ENCODE measurements around the gene DYRK1B. TPM values are rescaled to one million over a fixed set of nuclear protein-coding genes. Genes with fewer than 3 reads are reported as not detected.

Gene DYRK1B
- total RNA-seq, 1 donor from 2014 or later: 25.1 TPM

DNA sequence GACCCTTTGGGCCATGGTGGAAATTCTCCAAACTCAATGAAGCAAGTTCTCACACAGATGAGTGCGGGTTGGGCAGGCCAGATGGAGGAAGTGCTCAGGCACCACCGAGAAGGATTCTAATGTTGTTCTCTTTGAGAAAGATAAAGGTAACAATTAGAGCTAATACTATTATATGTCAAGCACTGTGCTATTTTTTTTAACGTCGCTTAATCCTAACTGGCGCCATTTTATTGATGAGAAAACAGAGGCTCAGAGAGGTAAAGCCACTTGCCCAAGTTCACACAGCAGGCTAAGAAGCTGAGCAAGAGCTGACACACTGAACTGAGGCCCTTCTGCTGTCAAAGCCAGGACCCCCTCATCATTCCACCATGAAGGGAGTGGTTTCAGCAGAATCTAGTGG lies 11.2 kb upstream of the DYRK1B start:
- H3K9me3 ChIP-seq (ENCODE audit: control insufficient read depth in 3 of 3, low read length in 3 of 3): no peaks in the 10 kb centered on the region
- H3K27me3 ChIP-seq (ENCODE audit: control insufficient read depth in 3 of 3, insufficient read depth in 3 of 3, low read length in 3 of 3): no peaks in the 10 kb centered on the region
- H3K27ac ChIP-seq (ENCODE audit: low read depth, low read length): peak overlapping the region; percentile 92
- peak overlapping the region; percentile 90 to 94 (median 90) for H3K4me3 ChIP-seq (ENCODE audit: low read length in 3 of 3)
- H3K4me1 ChIP-seq (ENCODE audit: control insufficient read depth in 3 of 3, insufficient read depth in 3 of 3, low read length in 3 of 3): peaks cover 36 to 56% (median 42%) of the 10 kb centered on the region in 3 donors
- peak overlapping the region; percentile 92 to 95 (median 94) for H3K9ac ChIP-seq (ENCODE audit: low read depth in 1 of 3, low read length in 3 of 3)
- H3K36me3 ChIP-seq (ENCODE audit: control insufficient read depth in 3 of 3, insufficient read depth in 3 of 3, low read length in 3 of 3): peaks cover 0 to under 1% (median under 1%) of the 10 kb centered on the region in 3 donors

DNA sequence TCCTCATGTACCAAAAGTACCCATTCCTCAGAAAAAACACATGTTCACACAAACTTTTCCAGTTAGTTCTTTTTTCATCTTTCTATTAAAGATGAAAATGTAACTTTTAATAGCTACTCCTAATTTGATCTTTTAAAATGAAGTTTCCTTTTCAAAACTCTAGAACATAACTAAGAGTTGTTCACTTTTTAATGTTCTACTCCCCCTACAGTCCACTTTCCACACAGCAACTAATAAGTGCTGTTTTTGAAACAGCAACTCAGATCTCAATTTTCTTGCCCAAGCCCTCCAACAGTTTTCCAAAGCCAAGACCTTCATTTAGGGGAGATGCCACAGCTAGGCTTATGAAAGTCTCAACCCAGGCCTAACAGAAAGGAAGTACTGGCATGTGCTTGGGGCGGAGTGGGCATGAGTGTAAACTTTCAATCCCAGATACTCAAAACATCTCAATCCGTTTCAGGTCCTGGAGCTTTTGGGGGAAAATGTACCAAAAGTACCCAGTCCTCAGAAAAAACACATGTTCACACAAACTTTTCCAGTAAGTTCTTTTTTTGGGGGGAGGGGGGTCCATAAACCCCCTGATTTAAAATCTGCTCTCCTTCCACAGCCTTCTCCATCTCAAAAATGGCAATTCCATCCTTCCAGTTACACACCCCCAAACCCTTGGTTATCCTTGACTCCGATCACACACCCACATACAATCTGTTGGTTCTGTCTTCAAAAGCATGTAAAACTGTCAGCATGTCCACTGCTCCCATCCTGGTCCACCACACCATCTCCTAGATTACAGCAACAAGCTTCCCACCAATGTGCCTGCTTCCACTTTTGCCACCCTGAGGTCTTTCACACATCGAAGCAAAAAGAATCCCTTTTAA lies 10.2 kb upstream of the DYRK1B start:
- Histone ChIP-seq H3K27ac (ENCODE audit: low read depth, low read length) (peak overlapping the region; percentile 92), H3K27me3 (ENCODE audit: control insufficient read depth in 3 of 3, insufficient read depth in 3 of 3, low read length in 3 of 3) (no peaks in the 10 kb centered on the region), H3K4me3 (ENCODE audit: low read length in 3 of 3) (peak overlapping the region in 1 of 3 donors; percentile 90), H3K36me3 (ENCODE audit: control insufficient read depth in 3 of 3, insufficient read depth in 3 of 3, low read length in 3 of 3) (peaks cover 9 to 11% (median 10%) of the 10 kb centered on the region in 3 donors), H3K4me1 (ENCODE audit: control insufficient read depth in 3 of 3, insufficient read depth in 3 of 3, low read length in 3 of 3) (peaks cover 40 to 64% (median 48%) of the 10 kb centered on the region in 3 donors), H3K9ac (ENCODE audit: low read depth in 1 of 3, low read length in 3 of 3) (peak overlapping the region in 2 of 3 donors; percentile 4 to 92), H3K9me3 (ENCODE audit: control insufficient read depth in 3 of 3, low read length in 3 of 3) (no peaks in the 10 kb centered on the region)

DNA sequence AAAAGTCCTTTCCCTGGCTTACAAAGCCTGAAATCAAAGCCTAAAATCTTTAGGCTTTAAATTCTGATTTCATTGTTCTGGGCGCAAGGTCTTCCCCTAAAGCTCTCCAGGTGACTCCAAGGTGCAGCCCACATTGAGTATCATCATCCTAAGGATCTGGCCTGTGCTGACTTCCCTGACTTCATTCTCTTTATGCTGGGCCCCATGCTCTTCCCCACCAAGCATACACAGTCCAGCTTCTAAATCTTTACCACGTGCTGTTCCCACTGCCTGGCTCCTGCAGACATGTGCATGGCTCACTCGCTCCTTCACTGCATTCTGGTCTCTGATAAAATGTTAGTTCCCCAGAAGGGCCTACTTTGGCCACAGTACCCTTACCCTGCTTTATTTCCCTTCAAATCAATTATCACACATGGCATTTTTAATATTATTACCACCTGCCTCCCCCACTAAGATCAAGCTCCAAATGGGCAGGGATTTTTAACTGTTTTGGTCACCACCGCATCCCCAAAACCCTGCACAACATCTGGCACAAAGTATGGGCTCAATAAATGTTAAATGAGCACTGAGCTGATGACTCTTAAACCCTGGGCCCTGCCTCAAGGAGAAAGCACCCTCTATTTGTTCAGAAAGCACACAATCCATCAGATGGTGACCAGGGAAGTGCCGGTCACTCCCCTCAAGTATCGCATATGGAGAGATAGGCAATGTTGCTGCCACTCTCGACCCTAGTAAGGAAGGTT lies 8.9 kb upstream of the DYRK1B start:
- Histone ChIP-seq H3K27me3 (ENCODE audit: control insufficient read depth in 3 of 3, insufficient read depth in 3 of 3, low read length in 3 of 3) (no peaks in the 10 kb centered on the region), H3K36me3 (ENCODE audit: control insufficient read depth in 3 of 3, insufficient read depth in 3 of 3, low read length in 3 of 3) (peaks cover 18 to 21% (median 21%) of the 10 kb centered on the region in 3 donors)

DNA sequence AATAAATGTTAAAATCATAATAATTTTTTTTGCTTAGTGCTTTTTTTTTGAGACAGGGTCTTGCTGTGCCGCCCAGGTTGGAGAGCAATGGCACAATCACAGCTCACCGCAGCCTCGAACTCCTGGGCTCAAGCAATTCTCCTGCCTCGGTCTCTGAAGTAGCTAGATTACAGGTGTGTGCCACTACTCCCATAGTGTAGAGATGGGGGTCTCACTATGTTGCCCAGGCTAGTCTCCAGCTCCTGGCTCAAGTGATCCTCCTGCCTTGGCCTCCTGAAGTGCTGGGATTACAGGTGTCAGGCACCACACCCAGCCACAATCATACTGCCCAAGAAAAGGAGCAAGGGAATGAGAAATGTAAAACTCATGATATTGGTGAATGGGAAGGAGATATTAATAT lies 7.1 kb upstream of the DYRK1B start:
- H3K9me3 ChIP-seq (ENCODE audit: control insufficient read depth in 3 of 3, low read length in 3 of 3): no peaks in the 10 kb centered on the region
- H3K27me3 ChIP-seq (ENCODE audit: control insufficient read depth in 3 of 3, insufficient read depth in 3 of 3, low read length in 3 of 3): no peaks in the 10 kb centered on the region
- H3K4me3 ChIP-seq (ENCODE audit: low read length in 3 of 3): no peak overlapping the region
- peaks cover 35 to 37% (median 37%) of the 10 kb centered on the region in 3 donors for H3K36me3 ChIP-seq (ENCODE audit: control insufficient read depth in 3 of 3, insufficient read depth in 3 of 3, low read length in 3 of 3)
- H3K4me1 ChIP-seq (ENCODE audit: control insufficient read depth in 3 of 3, insufficient read depth in 3 of 3, low read length in 3 of 3): peaks cover 31 to 55% (median 40%) of the 10 kb centered on the region in 3 donors
- peak overlapping the region in 1 of 3 donors; percentile 57 for H3K9ac ChIP-seq (ENCODE audit: low read depth in 1 of 3, low read length in 3 of 3)
- H3K27ac ChIP-seq (ENCODE audit: low read depth, low read length): peak overlapping the region; percentile 79

More for the DNA sequence above, 8.9 kb upstream of the DYRK1B start:
- H3K9ac ChIP-seq (ENCODE audit: low read depth in 1 of 3, low read length in 3 of 3): peak overlapping the region in 2 of 3 donors; percentile 63 to 69
- peaks cover 40 to 64% (median 48%) of the 10 kb centered on the region in 3 donors for H3K4me1 ChIP-seq (ENCODE audit: control insufficient read depth in 3 of 3, insufficient read depth in 3 of 3, low read length in 3 of 3)
- no peaks in the 10 kb centered on the region for H3K9me3 ChIP-seq (ENCODE audit: control insufficient read depth in 3 of 3, low read length in 3 of 3)
- H3K4me3 ChIP-seq (ENCODE audit: low read length in 3 of 3): peak overlapping the region in 2 of 3 donors; percentile 63 to 73
- peak overlapping the region; percentile 79 for H3K27ac ChIP-seq (ENCODE audit: low read depth, low read length)

DNA sequence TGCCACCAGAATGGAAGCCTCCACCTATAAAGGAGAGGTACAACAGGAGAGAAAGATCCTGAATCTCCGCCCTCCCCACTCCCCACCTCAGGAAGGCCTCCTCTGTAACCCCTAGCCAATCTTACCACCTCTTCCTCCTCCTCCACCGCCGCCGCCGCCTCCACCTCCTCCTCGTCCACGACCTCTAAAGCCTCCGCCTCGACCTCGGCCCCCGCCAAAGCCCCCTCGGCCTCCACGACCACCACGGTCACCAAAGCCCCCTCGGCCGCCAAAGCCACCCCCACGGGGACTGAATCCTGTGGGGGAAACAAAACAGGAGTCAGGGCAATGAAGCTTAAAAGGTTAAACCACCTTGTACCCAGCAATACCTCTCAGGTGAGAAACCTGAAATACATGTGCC lies 6.5 kb upstream of the DYRK1B start:
- no peak overlapping the region for H3K27ac ChIP-seq (ENCODE audit: low read depth, low read length)
- no peaks in the 10 kb centered on the region for H3K27me3 ChIP-seq (ENCODE audit: control insufficient read depth in 3 of 3, insufficient read depth in 3 of 3, low read length in 3 of 3)
- H3K4me3 ChIP-seq (ENCODE audit: low read length in 3 of 3): no peak overlapping the region
- H3K36me3 ChIP-seq (ENCODE audit: control insufficient read depth in 3 of 3, insufficient read depth in 3 of 3, low read length in 3 of 3): peaks cover 36 to 41% (median 41%) of the 10 kb centered on the region in 3 donors
- H3K4me1 ChIP-seq (ENCODE audit: control insufficient read depth in 3 of 3, insufficient read depth in 3 of 3, low read length in 3 of 3): peaks cover 28 to 51% (median 36%) of the 10 kb centered on the region in 3 donors
- peak overlapping the region in 1 of 3 donors; percentile 16 for H3K9ac ChIP-seq (ENCODE audit: low read depth in 1 of 3, low read length in 3 of 3)
- no peaks in the 10 kb centered on the region for H3K9me3 ChIP-seq (ENCODE audit: control insufficient read depth in 3 of 3, low read length in 3 of 3)

DNA sequence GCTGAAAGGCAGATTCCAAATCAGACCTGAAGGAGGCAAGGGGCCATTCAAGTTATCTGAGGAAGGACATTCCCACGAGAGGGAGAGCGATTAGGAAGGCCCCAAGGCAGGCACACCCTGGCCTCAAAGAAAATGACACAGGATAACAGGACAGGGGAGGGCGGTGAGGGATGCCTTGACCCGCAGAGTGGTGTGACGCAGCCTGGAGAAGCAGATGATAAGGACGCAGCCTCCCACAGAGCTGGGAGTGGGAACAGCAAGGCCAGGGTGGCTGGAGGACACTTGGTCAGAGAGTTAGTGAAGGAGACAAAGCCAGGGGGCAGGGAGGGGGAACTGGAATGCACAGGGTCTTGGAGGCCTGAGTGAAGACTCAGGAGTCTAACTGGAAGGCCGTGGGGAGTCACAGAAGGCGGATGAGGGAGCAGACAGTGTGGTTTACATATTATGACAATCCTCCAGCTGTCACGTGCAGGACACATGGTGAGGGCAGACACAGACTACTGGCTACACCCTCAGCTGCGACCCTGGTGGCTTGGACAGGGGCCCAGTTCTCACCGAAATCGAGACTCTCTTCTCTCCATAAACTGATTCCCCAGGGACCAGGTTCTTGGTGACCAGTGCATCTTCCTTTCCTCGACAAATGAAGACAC lies 5.8 kb upstream of the DYRK1B start:
- Histone ChIP-seq H3K4me1 (ENCODE audit: control insufficient read depth in 3 of 3, insufficient read depth in 3 of 3, low read length in 3 of 3) (peaks cover 21 to 45% (median 29%) of the 10 kb centered on the region in 3 donors), H3K36me3 (ENCODE audit: control insufficient read depth in 3 of 3, insufficient read depth in 3 of 3, low read length in 3 of 3) (peaks cover 40 to 48% (median 46%) of the 10 kb centered on the region in 3 donors), H3K9me3 (ENCODE audit: control insufficient read depth in 3 of 3, low read length in 3 of 3) (no peaks in the 10 kb centered on the region), H3K27me3 (ENCODE audit: control insufficient read depth in 3 of 3, insufficient read depth in 3 of 3, low read length in 3 of 3) (no peaks in the 10 kb centered on the region), H3K27ac (ENCODE audit: low read depth, low read length) (no peak overlapping the region), H3K4me3 (ENCODE audit: low read length in 3 of 3) (no peak overlapping the region), H3K9ac (ENCODE audit: low read depth in 1 of 3, low read length in 3 of 3) (peak overlapping the region in 2 of 3 donors; percentile 54 to 60)

DNA sequence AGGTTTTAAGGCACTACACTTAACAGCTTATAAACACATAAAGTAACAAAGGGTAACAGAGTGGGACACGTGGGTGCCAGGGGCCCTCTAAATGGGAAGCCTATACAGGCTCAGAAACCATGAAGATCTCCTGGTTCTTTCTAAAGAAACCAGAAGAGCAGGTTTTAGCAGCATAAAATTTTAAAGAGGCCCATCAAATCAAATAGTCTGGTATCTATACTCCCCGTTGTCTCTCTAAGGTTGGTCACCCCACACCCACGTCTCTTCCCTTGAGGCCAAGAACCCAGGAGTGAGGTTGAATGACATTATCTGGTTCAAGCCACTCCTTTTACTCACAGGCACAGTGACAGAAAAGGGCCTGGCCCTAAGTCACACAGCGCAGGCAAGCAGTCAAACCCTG lies 4.6 kb upstream of the DYRK1B start:
- H3K9me3 ChIP-seq (ENCODE audit: control insufficient read depth in 3 of 3, low read length in 3 of 3): no peaks in the 10 kb centered on the region
- H3K4me3 ChIP-seq (ENCODE audit: low read length in 3 of 3): no peak overlapping the region
- H3K9ac ChIP-seq (ENCODE audit: low read depth in 1 of 3, low read length in 3 of 3): no peak overlapping the region
- peaks cover 46 to 53% (median 48%) of the 10 kb centered on the region in 3 donors for H3K36me3 ChIP-seq (ENCODE audit: control insufficient read depth in 3 of 3, insufficient read depth in 3 of 3, low read length in 3 of 3)
- peaks cover 20 to 41% (median 24%) of the 10 kb centered on the region in 3 donors for H3K4me1 ChIP-seq (ENCODE audit: control insufficient read depth in 3 of 3, insufficient read depth in 3 of 3, low read length in 3 of 3)
- H3K27ac ChIP-seq (ENCODE audit: low read depth, low read length): no peak overlapping the region
- H3K27me3 ChIP-seq (ENCODE audit: control insufficient read depth in 3 of 3, insufficient read depth in 3 of 3, low read length in 3 of 3): no peaks in the 10 kb centered on the region

DNA sequence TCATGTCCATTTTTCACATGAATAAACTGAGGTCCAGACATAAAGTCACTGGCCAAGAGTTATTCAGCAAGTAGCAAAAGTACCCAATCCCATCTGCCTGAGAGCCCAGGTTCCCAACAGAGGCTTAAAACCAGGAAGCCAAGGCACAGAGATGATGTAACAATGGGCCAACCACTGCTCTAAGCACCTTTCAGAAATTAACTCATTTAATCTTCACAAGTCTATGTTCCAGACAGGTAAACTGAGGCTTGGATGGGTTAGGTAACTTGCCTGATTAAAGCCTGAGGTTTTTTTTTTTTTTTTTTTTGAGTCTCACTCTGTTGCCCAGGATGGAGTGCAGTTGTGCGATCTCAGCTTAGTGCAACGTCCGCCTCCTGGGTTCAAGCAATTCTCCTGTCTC lies 4.0 kb upstream of the DYRK1B start:
- no peak overlapping the region for H3K4me3 ChIP-seq (ENCODE audit: low read length in 3 of 3)
- no peak overlapping the region for H3K27ac ChIP-seq (ENCODE audit: low read depth, low read length)
- H3K4me1 ChIP-seq (ENCODE audit: control insufficient read depth in 3 of 3, insufficient read depth in 3 of 3, low read length in 3 of 3): peaks cover 18 to 36% (median 23%) of the 10 kb centered on the region in 3 donors
- no peak overlapping the region for H3K9ac ChIP-seq (ENCODE audit: low read depth in 1 of 3, low read length in 3 of 3)
- H3K9me3 ChIP-seq (ENCODE audit: control insufficient read depth in 3 of 3, low read length in 3 of 3): no peaks in the 10 kb centered on the region
- peaks cover 46 to 53% (median 48%) of the 10 kb centered on the region in 3 donors for H3K36me3 ChIP-seq (ENCODE audit: control insufficient read depth in 3 of 3, insufficient read depth in 3 of 3, low read length in 3 of 3)
- no peaks in the 10 kb centered on the region for H3K27me3 ChIP-seq (ENCODE audit: control insufficient read depth in 3 of 3, insufficient read depth in 3 of 3, low read length in 3 of 3)

DNA sequence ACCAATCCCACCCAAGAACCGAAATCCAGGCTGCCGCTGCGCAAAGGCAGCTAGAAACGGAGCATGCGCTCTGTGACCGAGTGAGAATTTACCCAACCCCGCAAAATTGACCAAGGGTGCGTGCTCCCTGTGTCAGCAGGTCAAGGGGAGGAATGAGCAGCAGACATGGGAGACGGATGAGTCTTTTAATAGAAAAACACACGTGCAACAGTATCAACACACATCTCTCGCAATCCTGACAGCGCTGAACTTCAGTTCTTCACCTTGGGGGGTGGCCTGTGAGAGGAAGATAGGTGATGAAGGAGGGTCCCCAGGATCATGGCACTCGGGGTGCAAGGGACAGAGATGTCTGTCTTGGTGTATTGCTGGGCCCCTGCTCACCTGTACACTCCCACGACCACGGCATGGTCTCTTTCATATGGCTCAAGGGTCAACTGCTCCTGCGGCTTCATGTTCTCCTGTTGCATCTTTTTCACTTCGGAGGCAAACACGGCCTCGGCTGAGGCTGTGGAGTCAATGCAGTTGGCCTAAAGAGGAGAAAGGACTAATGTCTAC lies 402 bp upstream of the DYRK1B start:
- Histone ChIP-seq H3K36me3 (ENCODE audit: control insufficient read depth in 3 of 3, insufficient read depth in 3 of 3, low read length in 3 of 3) (peaks cover 62 to 68% (median 63%) of the 10 kb centered on the region in 3 donors), H3K9me3 (ENCODE audit: control insufficient read depth in 3 of 3, low read length in 3 of 3) (no peaks in the 10 kb centered on the region), H3K4me1 (ENCODE audit: control insufficient read depth in 3 of 3, insufficient read depth in 3 of 3, low read length in 3 of 3) (peaks cover 39 to 45% (median 41%) of the 10 kb centered on the region in 3 donors), H3K4me3 (ENCODE audit: low read length in 3 of 3) (peak overlapping the region; percentile 66 to 91 (median 83)), H3K27me3 (ENCODE audit: control insufficient read depth in 3 of 3, insufficient read depth in 3 of 3, low read length in 3 of 3) (no peaks in the 10 kb centered on the region), H3K9ac (ENCODE audit: low read depth in 1 of 3, low read length in 3 of 3) (peak overlapping the region; percentile 2 to 92 (median 79)), H3K27ac (ENCODE audit: low read depth, low read length) (peak overlapping the region; percentile 96)

Data from skeletal muscle tissue (tissue), 4 donors.